NK-92 (cell line): Measurements from ENCODE around the gene CCDC34.
"Not testable (repeated sequence)": the region's sequence is repeated elsewhere in the genome, so short reads cannot be mapped to it uniquely, and the experiment has no call there.

ENCODE experiments used
- DNase-seq: peaks from one replicate; lab custom pipeline; 2025; ENCODE audit not compliant: unreplicated experiment; lab: John Stamatoyannopoulos, UW

The CCDC34 gene

DNA sequence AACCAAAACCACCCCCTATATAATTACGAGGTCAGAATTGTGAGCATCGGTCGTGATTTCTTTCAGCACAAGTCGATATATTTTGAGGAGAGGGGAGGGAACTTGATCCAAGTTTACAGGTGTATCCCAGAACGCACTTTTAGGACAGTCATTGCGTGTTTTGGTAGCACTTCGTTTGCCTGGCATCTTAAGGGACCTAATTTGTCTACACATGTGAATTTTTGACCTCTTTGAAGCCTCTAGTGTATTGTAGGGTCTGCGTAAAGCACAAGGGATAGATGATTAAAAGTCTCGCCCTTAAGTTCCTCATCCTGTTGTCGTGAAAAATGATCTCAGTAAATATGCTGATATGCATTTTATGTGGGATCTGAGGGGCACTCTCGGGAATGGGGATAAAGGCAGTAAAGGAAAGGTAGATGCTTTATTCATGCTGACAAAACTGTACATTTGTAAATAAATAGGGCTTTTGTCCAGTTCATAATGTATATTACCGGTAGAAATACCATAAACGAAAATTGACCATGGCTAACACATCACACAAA, 632 bp upstream of the CCDC34 start:
- DNase-seq, result no peak

DNA sequence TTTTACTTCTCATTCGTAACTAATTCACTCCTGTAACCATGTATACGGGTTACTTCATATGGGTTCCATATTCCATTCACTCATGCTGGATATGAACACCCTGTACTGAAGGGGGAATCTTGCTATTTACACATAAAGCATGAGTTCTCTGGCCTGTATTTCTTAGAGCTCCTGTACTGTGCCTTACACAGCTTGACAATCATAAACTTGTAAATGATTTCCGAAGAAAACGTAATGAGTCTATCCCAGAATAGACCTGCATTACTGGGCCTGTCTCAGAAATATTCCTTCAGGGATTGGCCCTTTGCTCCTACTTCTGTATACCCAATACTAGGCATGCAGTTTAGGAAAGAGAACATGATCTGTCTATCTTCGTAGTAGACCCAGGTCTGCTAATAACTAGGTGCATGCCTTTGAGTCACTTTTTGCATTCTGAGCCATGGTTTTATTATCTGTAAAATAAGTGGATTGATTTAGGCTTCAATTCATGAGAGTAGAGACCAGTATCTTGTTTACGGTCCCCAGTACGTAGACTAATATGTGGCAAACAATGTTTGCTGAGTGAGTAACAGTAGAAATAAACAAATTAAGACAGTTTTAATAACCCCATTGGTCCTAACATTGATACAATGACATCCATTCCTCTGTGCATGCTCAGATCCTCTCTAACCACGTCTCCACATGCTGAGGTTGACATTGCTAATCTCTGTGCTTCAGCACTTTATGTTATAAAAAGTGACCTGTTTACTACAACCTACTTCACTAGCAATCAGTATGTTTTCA, 1.2 kb downstream of the CCDC34 start:
- no peak for DNase-seq

DNA sequence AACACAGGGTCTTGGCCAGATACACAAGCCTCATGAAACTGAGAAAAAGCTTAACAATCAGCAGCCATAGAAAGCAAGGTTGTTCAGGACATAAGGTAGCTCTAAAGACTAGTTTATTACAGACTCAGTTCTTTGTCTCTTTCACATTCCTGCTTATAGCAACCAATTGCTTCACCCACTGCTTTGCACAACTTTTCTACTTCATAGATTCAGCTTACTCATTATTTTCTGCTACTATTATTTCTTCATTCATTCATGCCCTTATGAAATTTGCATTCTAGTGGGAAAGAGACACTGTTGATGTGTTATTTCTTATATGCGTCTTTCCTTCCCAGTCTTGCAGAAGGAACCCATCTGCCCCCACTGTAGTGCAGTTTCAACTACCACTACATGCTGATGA, 4.7 kb downstream of the CCDC34 start:
- DNase-seq, result no peak

DNA sequence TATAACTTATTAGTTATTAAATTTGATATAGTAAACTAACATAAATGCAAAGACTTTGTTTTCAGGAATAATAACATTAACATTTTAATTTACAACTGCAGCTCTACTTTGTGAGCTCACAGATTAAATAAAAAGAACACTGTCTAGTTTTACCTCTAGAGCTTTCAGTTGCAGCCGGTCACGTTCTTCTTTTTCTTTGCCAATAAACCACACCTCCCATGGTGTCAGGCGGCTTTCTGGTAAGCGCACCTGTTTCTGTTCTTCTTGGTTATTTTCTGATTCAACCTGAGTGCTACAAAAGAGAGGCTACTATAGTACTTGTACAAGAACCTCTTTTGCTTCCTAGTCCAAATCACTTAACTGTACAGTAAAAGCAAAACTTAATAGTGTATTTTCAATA, 5.8 kb downstream of the CCDC34 start:
- DNase-seq, result no peak

DNA sequence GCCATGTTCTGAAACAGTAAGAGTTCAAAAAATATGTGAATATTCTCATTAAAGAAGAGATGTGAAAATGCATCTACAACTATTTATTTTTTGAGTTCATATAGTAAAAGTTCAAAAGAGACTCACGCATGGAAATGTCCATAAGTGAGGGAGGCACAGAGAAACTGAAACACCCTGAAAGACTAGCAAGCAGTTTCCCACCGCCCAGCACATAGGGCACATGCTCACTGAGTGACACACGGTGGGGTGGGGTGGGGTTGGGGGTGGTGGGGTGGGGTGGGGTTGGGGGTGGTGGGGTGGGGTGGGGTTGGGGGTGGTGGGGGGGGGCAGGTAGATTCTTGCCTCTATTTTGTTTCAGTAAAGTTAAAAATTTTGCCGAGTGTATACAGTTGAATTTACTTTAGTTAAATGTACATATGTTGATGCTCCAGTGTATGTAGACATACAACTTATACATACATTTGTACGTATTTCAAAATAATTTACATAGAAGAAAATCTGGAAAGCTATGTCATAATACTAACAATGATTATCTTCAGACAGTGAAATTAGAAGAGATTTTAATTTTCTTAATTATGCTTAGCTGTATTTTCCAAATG, 6.3 kb downstream of the CCDC34 start:
- DNase-seq, result no peak

DNA sequence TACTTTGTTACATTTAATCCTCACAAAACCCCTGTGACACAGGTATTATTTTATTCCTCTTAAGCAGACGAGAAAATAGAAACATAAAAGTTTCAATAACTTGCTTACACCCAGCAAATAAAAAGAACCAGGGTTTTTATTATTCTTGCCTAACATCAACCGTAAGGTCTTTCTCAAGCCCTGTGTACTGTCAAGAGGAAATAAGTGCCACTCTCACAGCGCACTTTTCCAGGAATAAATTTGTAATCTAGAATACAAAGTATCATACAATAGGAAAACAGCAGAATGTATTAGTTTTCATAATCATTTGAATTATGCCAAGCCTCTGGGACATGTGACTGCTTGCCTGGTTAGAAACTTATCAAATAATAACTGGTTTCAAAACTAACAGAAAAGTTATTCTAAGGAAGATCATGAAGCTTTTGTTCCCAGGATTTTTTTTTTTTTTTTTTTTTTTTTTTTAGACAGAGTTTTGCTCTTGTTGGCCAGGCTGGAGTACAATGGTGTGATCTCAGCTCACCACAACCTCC, 7.4 kb downstream of the CCDC34 start:
- DNase-seq, result no peak

DNA sequence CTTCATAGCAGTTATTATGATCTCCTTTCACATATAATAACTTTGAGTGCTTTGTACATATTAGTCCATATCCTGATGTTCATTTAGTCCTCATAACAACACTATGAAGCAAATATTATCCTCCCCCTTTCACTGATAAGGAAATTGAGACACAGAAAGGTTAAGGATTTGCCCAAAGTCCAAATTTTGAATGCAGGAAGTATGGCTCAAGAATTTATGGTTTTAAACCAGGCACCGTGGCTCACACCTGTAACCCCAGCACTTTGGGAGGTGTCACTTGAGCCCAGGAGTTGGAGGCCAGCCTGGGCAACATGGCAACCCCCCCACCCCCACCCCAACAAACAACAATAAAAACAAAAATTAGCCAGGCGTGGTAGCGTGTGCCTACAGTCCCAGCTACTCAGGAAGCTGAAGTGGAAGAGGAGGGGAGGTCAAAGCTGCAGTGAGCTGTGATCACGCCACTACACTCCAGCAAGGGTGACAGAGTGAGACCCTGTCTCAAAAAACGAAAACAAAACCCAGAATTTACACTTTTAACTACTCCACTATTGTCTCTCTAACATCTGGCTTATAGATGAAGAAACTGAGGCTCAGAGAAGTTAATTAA, 8.6 kb downstream of the CCDC34 start:
- DNase-seq, result no peak

DNA sequence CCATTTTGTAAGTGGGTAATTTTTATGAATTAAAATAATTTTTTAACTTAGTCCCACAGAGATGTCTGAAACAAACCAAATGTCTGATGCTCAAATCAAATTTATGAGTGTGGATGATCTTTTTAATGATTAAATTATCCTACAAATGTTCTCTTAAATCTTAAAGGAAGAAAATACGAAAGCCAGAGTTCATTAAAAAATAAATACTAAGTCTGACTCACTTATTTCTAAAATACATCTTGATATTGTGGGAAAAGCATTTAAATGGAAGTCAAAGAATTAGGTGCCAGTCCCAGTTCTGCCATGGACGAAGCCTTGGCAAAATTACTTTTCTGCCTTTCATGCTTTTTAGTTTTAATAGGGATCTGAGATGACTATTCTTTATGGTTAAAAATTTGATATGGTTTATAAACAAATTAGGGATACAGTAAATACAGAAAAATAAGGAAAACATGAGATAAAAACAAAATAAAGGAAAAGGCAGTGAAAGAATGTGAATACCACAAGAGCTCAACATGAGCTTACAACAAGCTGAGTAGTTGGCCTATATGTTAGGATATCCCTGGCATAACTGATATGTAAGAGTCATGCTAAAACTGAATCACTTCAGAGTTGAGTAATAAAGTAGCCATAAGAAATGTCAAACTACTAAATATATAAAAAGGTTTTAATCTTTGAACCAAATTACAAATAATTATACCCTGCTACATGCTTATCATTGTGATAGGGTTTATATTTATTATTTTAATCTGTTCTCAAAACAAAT, 9.2 kb downstream of the CCDC34 start:
- no peak for DNase-seq

DNA sequence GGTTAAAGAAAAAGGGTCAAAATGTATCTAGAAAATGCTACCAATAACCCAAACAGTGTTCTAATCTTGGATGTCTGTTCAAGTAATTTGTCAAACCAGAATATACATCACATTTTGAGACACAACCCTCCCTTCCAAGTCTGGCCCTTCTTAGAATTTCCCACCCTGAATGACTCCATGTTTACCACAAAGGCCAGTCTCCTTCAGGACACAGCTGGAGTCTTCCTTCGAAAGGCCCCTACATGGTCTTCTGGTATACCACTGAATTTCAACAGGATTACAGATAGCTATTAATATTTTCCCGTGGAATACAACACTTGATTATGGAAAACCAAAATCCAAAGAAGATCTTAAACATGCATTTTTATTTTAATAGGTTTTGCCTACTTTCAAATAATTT, 10.2 kb downstream of the CCDC34 start:
- DNase-seq, result no peak

DNA sequence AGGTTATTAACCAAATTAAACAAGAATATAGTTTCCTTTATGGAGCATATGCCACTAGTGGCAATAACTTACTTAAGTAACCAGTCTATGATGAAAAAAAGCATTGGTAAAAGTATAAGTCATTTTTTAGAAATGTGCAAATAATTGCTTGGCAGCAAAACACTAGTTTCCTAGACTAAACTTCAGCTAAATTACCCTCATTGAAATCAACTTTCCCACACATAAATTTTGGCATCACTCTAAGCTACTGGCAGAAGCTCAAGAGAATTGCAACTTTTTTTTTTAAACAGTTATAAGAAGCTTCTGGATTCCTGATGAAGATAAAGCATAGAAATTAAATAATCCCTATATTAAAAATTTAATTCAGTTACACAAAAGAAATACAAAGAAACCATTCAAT, 12.5 kb downstream of the CCDC34 start:
- DNase-seq, result no peak

DNA sequence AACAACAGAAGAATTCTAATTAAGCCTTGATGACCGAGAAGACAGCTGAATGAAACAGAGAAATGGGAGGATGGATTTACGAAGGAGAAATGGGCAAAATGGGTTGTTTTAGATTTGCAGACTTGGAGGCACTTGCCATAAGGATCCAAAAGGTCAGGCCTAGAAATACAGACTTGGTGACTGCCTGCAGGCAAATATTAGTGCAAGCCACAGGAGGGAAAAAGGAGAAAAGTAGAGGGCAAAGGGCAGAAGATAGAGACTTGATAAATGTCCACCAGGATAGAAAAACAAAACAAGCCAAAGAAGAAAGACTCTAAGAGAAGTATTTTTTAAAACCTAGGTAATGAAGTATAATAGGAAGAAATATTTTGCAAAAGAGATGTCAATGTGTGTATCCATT, 13.1 kb downstream of the CCDC34 start:
- DNase-seq, result no peak

DNA sequence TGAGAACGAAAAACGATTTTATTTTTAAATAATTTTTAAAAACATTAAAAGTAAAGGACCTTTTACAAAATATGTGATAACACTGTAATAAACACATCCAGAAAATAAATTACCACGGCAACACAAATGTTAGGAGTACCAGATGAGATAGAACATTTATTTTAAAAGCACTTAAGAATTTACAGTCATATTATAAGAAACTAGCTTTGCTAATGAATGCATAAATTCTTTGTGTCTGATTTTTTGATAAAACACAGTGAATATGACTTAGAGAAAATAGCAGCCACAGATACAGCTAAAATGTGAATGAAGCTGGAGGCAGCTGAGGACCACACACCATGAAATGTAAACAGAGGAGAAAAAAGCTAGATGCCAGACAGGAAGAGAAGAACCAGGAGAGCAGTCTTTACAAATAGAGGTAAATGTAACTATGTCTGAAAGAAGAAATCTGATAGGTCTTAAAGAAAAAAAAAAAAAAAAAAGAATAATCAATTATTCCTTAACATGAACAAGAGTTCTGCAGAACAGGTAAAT, 14.6 kb downstream of the CCDC34 start:
- no peak for DNase-seq

DNA sequence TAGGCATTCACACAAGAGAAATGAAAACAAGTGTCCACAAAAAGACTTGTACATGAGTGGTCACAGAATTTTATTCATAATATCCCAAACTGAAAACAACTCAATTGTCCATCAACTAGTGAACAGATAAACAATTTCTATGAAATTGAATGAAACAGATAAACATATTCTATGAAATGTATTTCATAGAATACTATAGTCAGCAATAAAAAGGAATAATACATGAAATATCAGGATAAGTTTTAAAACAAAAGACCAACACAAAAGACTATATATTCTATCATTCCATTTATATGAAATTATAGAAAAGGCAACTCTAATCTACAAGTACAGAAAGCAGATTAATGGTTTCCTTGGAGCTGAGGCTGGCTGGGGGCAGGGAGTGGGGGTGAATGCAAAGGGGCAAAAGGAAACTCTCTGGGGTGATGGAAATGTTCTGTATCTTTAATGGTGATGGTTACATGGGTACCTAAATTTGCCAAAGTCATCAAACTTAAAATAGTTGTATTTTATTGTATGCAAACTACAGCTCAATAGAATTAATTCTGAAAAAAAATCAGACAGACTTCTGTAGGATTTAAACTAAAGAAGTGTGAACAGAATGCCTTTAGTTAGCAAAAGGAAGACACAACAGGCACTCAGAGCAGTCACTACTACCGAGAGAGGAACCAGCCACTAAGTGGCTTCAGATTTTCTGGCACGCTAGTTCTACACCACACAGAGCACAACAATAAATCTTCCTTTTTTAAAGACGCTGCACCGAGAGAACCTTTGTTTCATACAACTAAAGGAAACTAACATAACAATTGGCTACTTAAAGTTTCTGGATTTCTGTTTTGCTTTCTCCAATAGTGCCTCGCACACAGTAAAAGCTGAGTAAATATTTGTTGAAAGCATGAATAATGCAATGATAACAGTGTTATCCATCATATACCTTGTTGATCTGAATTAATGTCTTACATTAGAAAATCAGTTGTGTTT, 15.4 kb downstream of the CCDC34 start:
- no peak for DNase-seq

DNA sequence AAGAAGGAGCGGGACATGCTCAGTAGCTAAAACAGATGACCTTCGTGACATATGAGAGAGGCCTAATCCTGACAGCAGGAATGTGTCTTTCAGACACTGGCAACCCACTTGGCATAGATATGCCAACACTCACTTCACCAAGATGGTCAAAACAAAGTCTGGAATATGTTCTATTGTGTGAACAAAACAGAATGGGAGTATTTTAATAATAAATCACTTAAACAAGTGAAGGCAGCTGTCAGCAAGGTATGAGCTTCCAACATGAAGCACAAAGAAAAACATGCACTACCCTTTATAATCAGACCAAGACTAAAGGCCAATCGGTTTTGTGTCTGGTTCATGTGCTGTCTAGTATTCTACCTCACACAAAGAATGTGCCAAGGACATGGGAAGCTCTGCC, 23.1 kb downstream of the CCDC34 start:
- DNase-seq, result no peak

DNA sequence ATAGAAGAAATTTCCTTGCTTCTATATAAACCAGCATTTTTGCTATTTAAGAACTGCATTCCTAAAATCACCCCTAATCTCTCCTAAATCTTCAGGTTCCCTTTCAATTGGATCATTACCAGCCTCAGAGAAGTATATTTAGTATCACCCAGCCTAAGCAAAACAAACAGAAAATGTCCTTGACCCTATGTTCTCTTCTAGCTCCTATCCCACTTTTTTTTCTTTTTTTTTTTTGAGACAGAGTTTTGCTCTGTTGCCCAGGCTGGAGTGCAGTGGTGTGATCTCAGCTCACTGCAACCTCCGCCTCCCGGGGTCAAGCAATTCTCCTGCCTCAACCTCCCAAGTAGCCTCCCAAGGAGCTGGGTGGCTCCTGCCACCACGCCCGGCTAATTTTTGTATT, 28.3 kb downstream of the CCDC34 start:
- not testable (repeated sequence) for DNase-seq

DNA sequence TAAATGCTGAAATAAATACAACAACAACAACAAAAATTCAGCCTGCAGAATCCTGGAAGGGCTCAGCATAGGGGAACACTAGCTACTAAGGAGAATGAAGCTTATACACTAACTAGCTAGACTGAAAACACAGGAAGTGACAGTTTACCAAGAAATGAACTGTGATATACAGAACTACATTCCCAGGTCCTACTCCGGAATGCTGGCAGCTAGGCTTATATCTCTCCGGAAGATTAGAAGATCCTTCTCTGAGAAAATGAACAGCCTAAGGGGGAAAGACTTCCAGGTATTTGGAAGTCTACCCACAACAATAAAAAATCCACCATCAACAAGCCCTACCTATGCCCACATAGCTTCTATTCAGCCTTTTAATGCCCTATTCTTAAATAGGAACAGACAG, 31.0 kb downstream of the CCDC34 start:
- DNase-seq, result no peak

DNA sequence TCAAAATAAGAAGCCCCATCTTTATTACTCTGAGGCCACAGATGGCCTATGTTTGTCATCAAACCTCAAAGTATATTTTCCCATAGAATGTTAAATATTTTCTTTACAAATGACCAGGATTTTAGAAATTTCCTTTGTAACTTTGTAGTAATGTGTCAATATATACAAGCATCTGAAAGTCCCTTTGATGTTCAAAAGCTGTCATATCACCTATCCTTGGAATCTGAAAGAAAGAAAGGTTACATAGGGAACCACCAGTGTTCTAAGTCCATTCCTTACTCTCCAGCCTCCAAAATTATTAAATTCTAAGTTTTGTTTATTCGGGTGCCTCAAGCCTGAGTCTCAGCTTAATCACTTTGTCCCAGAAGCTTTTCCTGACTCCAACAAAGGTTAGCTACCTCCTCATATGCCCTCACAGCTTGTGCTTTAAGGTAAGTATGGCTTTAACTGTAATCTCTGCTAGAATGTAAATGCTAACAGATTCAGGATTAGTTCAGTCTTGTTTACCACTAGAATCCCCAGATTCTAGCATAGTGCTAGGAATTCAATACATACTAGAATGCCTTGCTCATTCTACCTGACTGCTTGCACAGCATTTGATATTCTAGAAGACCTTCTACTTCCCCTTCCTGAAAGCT, 32.3 kb downstream of the CCDC34 start:
- DNase-seq, result no peak

DNA sequence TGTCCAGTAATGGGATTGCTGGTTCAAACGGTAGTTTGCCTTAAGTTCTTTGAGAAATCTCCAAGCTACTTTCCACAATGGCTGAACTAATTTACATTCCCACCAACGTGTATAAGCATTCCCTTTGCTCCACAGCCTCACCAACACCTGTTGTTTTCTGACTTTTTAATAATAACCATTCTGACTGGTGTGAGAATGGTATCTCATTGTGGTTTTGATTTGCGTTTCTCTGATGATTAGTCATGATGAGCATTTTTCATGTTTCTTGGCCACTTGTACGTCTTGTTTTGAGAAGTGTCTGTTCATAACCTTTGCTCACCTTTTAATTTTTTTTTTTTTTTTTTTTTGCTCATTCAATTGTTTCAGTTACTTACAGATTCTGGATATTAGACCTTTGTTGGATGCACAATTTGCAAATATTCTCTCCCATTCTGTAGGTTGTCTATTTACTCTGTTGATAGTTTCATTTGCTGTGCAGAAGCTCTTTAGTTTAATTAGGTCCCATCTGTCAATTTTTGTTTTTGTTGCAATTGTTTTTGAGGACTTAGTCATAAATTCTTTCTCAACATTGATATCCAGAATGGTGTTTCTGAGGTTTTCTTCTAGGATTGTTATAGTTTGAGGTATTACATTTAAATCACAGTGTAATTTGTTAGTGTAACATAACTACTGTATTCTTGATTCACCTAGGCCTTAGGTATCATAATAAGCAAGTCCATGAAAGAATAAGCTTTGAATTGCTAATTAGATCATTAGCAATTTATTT, 33.0 kb downstream of the CCDC34 start:
- DNase-seq, result no peak

DNA sequence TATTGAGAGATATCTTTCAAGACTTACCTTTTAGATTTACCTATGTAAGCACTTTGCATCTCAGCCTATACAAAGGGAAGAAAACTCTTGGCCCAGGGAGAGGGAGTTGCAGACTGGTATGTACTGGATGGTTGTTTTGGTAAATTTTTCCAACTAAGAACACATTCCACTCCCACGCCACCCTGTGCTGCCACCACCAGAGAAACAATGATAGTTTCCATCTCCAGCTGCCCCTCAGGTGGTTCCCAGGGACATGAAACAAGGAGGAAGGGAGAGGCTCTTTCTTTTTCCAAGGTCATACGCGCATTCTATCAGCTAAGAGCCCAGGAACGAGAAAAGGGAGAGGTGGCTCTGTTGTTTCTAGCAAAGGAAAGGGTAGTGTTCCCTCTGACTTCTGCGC, 34.4 kb downstream of the CCDC34 start:
- DNase-seq, result no peak
